Upper lobe of left lung (tissue), 6 donors: ENCODE data around the gene NF1. TPM values are rescaled to one million over a fixed set of nuclear protein-coding genes. Genes with fewer than 3 reads are reported as not detected.

Source experiments
- ATAC-seq, 2 donors: fragments of 200-7000 bp; cut with Tn5 transposase; one replicate each; pipeline ENCODE4 v1.9.1; 2022; ENCODE audit warnings: mild to moderate bottlenecking in 2 of 2, moderate library complexity in 2 of 2; ENCODE audit not compliant: low FRiP score in 2 of 2
- DNase-seq, 2 donors: peaks; one replicate each; pipeline ENCODE4 v3.0.0-alpha.2; 2019 to 2020
- H3K27ac ChIP-seq, 4 donors: fragments of 200-600 bp; sonication (generic); one replicate each; pipeline ENCODE4 v1.5.1; 2016 to 2019
- H3K27me3 ChIP-seq, 4 donors: fragments of 200-600 bp; sonication (generic); one replicate each; pipeline ENCODE4 v1.5.1; 2017 to 2019
- H3K36me3 ChIP-seq, 4 donors: fragments of 200-600 bp; sonication (generic); one replicate each; pipeline ENCODE4 v1.5.1; 2016 to 2019
- H3K4me1 ChIP-seq, 4 donors: fragments of 200-600 bp; sonication (generic); one replicate each; pipeline ENCODE4 v1.5.1; 2018 to 2019
- H3K4me3 ChIP-seq, 4 donors: fragments of 200-600 bp; sonication (generic); one replicate each; pipeline ENCODE4 v1.5.1; 2017 to 2019; ENCODE audit warnings: mild to moderate bottlenecking in 2 of 4, moderate library complexity in 1 of 4
- H3K9me3 ChIP-seq, 4 donors: fragments of 200-600 bp; sonication (generic); one replicate each; pipeline ENCODE4 v1.5.1; 2018 to 2019
- EP300 ChIP-seq, 4 donors: sonication (generic); formaldehyde crosslinking; IDR thresholded peaks; one replicate each; pipeline ENCODE4 v1.5.1; 2017; ENCODE audit warnings: antibody characterized with exemption in 4 of 4, control low read depth in 2 of 4
- POLR2A ChIP-seq, 4 donors: fragments of 450-650 bp; IDR thresholded peaks; one replicate each; pipeline ENCODE4 v1.5.1; 2016 to 2017; ENCODE audit warnings: antibody characterized with exemption in 4 of 4, mild to moderate bottlenecking in 2 of 4
- POLR2AphosphoS5 ChIP-seq, 2 donors: sonication (generic); formaldehyde crosslinking; IDR thresholded peaks; one replicate each; pipeline ENCODE4 v1.5.1; 2017; ENCODE audit warnings: antibody characterized with exemption in 2 of 2
- WGBS, 2 donors: methylation state at CpG; one replicate each; pipeline ENCODE4 v1.1.5; 2017 to 2018; 5-methylcytosine and 5-hydroxymethylcytosine counted together
- total RNA-seq, 6 donors: library from RNA; depleted of rRNA in 4 of 6; stranded (reverse); fragments of >200 nt in 4 of 6; gene quantifications; one replicate each; pipeline versions ENCODE4 v1.1.0 to v1.2.1, GENCODE V29; 2016 to 2021
- TF ChIP-seq, protein P1 (sequence below), 6 experiments: fragments of 450-650 bp in 4 of 6; fragments of 200-600 bp in 2 of 6; sonication (generic) in 2 of 6; IDR thresholded peaks; one replicate each; pipeline ENCODE4 v1.5.1; 2016 to 2019; ENCODE audit warnings: antibody characterized with exemption in 6 of 6
- donor health status: DM: no; HTN: no; CAD: no; lungs with moderate emphysema.
- donor health status: DM: no; HTN: yes; CAD: no; lungs with severe emphysema.

Gene NF1
- total RNA-seq, 6 donors from 2014 or later = 35.5 to 85.1 (median 47.1) TPM

DNA sequence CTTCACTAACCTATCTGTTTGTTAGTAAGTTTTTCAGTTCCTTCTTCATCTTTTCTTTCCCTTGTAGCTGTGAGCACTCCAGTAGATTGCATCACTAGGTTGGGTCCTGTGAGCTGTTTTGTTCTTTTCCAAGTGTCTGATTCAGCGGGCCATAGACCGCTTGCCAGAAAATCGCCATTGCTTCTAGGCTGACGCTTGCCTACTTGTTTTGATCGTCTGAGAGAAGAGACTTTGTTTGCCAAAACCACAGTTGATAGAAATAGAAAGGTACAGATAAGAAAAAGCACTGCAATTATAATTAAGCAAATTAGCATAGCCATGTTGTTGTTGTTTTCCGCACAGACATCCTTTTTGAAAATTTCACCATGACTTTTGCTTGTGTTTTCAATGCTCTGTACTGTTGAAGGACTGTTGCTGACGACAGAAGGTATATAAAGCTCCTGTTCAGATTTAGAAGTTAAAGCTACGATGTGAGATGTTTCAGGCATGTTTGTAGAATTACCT is 223.6 kb downstream of the NF1 start:
- 54 to 60% methylated on average over 8 of the region's 8 CpGs for WGBS, 2 donors
- no peaks in the 10 kb centered on the region for H3K36me3 ChIP-seq

GRCh38 chr17:31318851-31319661 is 224.3 kb downstream of the NF1 start:
- DNase-seq = no peak
- Histone ChIP-seq H3K9me3 (no peaks in the 10 kb centered on the region), H3K27ac (peak overlapping the region; percentile 65 to 86 (median 83)), H3K27me3 (no peaks in the 10 kb centered on the region), H3K4me1 (peaks cover 3 to 7% (median 4%) of the 10 kb centered on the region in 4 donors), H3K4me3 (peak overlapping the region in 3 of 4 donors; percentile 8 to 38 (median 25)), H3K36me3 (no peaks in the 10 kb centered on the region)
- peak in 1 of 2 donors; percentile 53 for ATAC-seq
- TF ChIP-seq, protein P1, sequence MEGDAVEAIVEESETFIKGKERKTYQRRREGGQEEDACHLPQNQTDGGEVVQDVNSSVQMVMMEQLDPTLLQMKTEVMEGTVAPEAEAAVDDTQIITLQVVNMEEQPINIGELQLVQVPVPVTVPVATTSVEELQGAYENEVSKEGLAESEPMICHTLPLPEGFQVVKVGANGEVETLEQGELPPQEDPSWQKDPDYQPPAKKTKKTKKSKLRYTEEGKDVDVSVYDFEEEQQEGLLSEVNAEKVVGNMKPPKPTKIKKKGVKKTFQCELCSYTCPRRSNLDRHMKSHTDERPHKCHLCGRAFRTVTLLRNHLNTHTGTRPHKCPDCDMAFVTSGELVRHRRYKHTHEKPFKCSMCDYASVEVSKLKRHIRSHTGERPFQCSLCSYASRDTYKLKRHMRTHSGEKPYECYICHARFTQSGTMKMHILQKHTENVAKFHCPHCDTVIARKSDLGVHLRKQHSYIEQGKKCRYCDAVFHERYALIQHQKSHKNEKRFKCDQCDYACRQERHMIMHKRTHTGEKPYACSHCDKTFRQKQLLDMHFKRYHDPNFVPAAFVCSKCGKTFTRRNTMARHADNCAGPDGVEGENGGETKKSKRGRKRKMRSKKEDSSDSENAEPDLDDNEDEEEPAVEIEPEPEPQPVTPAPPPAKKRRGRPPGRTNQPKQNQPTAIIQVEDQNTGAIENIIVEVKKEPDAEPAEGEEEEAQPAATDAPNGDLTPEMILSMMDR (IDR thresholded peaks at IDR 0.05) = no peak
- no peak for TF ChIP-seq EP300 (IDR thresholded peaks at IDR 0.05)
- TF ChIP-seq POLR2AphosphoS5 (IDR thresholded peaks at IDR 0.05) = no peak
- no peak for TF ChIP-seq POLR2A (IDR thresholded peaks at IDR 0.05)
- 55 to 70% methylated on average over 5 of the region's 5 CpGs for WGBS, 2 donors

More for the DNA sequence above, 223.6 kb downstream of the NF1 start:
- peak in 1 of 2 donors; percentile 68 for DNase-seq
- Histone ChIP-seq H3K9me3 (no peaks in the 10 kb centered on the region), H3K27ac (peak overlapping the region; percentile 65 to 86 (median 83)), H3K4me3 (peak overlapping the region in 3 of 4 donors; percentile 8 to 38 (median 22)), H3K4me1 (peaks cover 3 to 7% (median 4%) of the 10 kb centered on the region in 4 donors), H3K27me3 (no peaks in the 10 kb centered on the region)
- peak; percentile 62 to 92 for ATAC-seq
- TF ChIP-seq POLR2AphosphoS5 (IDR thresholded peaks at IDR 0.05) = peak in 1 of 2 donors; percentile 41
- TF ChIP-seq, protein P1 (IDR thresholded peaks at IDR 0.05) = no peak
- TF ChIP-seq EP300 (IDR thresholded peaks at IDR 0.05) = no peak
- TF ChIP-seq POLR2A (IDR thresholded peaks at IDR 0.05) = peak in 1 of 4 donors; percentile 59

DNA sequence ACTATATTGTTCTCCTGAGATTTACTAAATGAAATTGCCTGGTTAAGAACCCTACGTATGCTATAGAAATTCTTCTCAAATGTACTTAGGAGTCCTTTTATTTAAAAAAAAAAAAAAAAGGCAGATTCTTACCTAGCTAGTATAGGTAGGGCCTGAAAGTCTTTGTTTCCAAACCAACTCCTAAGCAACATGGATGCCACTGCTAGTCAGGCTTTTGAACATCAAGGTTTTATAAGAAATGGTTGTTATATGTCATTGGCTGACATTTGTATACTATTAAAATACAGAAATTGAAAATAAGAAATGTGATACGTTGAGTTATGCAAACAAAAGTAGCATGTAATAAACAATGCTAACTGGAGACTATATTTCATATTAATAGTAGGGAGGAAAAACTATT is 225.5 kb downstream of the NF1 start:
- no peaks in the 10 kb centered on the region for H3K9me3 ChIP-seq
- no peak for TF ChIP-seq EP300 (IDR thresholded peaks at IDR 0.05)
- TF ChIP-seq, protein P1 (IDR thresholded peaks at IDR 0.05) = no peak
- TF ChIP-seq POLR2AphosphoS5 (IDR thresholded peaks at IDR 0.05) = no peak
- no peak for TF ChIP-seq POLR2A (IDR thresholded peaks at IDR 0.05)
- ATAC-seq (no peak), DNase-seq (no peak)
- peak overlapping the region in 2 of 4 donors; percentile 25 to 38 for H3K4me3 ChIP-seq
- no peaks in the 10 kb centered on the region for H3K36me3 ChIP-seq
- H3K4me1 ChIP-seq = peaks cover 0 to 7% (median 4%) of the 10 kb centered on the region in 4 donors
- H3K27me3 ChIP-seq = no peaks in the 10 kb centered on the region
- peak overlapping the region; percentile 59 to 86 (median 83) for H3K27ac ChIP-seq
- WGBS, 2 donors = 45 to 69% methylated on average over 2 of the region's 2 CpGs

DNA sequence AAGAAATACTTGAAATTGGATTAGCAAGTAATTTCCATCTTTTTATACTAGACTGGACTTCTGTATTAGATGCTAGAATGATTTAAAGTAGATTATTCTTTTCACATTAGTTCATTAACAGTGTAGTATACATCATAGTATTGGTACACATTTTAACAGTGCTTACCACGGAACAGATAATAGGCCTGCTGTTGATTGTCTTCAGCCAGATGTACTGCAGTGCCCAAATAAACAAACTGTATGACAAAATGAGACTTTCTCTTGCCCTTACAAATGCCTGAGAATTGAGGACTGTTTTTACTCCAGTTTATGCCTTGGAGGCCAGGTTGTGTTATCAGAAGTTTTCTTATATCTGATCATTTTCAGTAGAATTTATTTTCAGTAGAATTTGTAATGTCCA is 226.0 kb downstream of the NF1 start:
- ATAC-seq (no peak), DNase-seq (no peak)
- Histone ChIP-seq H3K9me3 (no peaks in the 10 kb centered on the region), H3K36me3 (peaks cover 0 to 2% (median 0%) of the 10 kb centered on the region in 4 donors), H3K4me1 (peaks cover 0 to 7% (median 2%) of the 10 kb centered on the region in 4 donors), H3K27ac (peak overlapping the region; percentile 59 to 86 (median 83)), H3K4me3 (peak overlapping the region in 3 of 4 donors; percentile 20 to 38 (median 25)), H3K27me3 (no peaks in the 10 kb centered on the region)
- TF ChIP-seq, protein P1 (IDR thresholded peaks at IDR 0.05) = no peak
- TF ChIP-seq POLR2A (IDR thresholded peaks at IDR 0.05) (no peak), POLR2AphosphoS5 (IDR thresholded peaks at IDR 0.05) (no peak), EP300 (IDR thresholded peaks at IDR 0.05) (no peak)
- 37 to 50% methylated on average over 1 of the region's 1 CpG for WGBS, 2 donors
